Stimulated activated CD4-positive, alpha-beta T cell treated with anti-CD3 and anti-CD28 coated beads, Interleukin-4, amount 100 ng/mL, for 1 hour (primary cell): ENCODE results near the gene HOPX.
"Not testable (repeated sequence)": the region's sequence is repeated elsewhere in the genome, so short reads cannot be mapped to it uniquely, and the experiment has no call there.

Source experiments
- DNase-seq: peaks from one replicate; pipeline ENCODE4 v3.0.0-alpha.2; 2020

The HOPX gene

GRCh38 chr4:56653461-56654237 is 27.4 kb downstream of the HOPX start:
- DNase-seq, result no peak

GRCh38 chr4:56652196-56652595 is 28.9 kb downstream of the HOPX start:
- no peak for DNase-seq

- DNase-seq, result no peak
Observed at GRCh38 chr4:56651056-56651350, 30.1 kb downstream of the HOPX start.

GRCh38 chr4:56650262-56651055 is 30.6 kb downstream of the HOPX start:
- no peak for DNase-seq

GRCh38 chr4:56649445-56650261 is 31.4 kb downstream of the HOPX start:
- DNase-seq, result no peak

GRCh38 chr4:56648824-56649151 is 32.3 kb downstream of the HOPX start:
- no peak for DNase-seq

GRCh38 chr4:56648021-56648823 is 32.9 kb downstream of the HOPX start:
- no peak for DNase-seq

- no peak for DNase-seq
Observed at GRCh38 chr4:56646341-56646740, 34.8 kb downstream of the HOPX start.

- no peak for DNase-seq
Observed at GRCh38 chr4:56643596-56643995, 37.5 kb downstream of the HOPX start.

GRCh38 chr4:56641494-56642051 is 39.5 kb downstream of the HOPX start:
- no peak for DNase-seq

GRCh38 chr4:56640621-56641493 is 40.2 kb downstream of the HOPX start:
- DNase-seq, result no peak

- no peak for DNase-seq
Observed at GRCh38 chr4:56637791-56638190, 43.3 kb downstream of the HOPX start.

- no peak for DNase-seq
Observed at GRCh38 chr4:56637154-56637553, 43.9 kb downstream of the HOPX start.

GRCh38 chr4:56634954-56635353 is 46.1 kb downstream of the HOPX start:
- DNase-seq, result not testable (repeated sequence)

- DNase-seq, result no peak
Observed at GRCh38 chr4:56633486-56633885, 47.6 kb downstream of the HOPX start.

GRCh38 chr4:56630876-56631666 is 50.0 kb downstream of the HOPX start:
- no peak for DNase-seq

GRCh38 chr4:56628592-56628991 is 52.5 kb downstream of the HOPX start:
- no peak for DNase-seq

GRCh38 chr4:56627985-56628384 is 53.1 kb downstream of the HOPX start:
- no peak for DNase-seq

- no peak for DNase-seq
Observed at GRCh38 chr4:56627375-56627774, 53.7 kb downstream of the HOPX start.

- DNase-seq, result no peak
Observed at GRCh38 chr4:56626963-56627362, 54.1 kb downstream of the HOPX start.

- no peak for DNase-seq
Observed at GRCh38 chr4:56626420-56626819, 54.7 kb downstream of the HOPX start.
